ENCODE measurements around the gene TRAPPC10. TPM values are rescaled to one million over a fixed set of nuclear protein-coding genes. Genes with fewer than 3 reads are reported as not detected.

The TRAPPC10 gene
- total and polyA plus RNA-seq, 9 of the 15 experiments (the other 6 are each of a cell fraction or from before 2014, with no cell fraction given), result 1.1 to 33.8 (median 24.3) TPM

DNA sequence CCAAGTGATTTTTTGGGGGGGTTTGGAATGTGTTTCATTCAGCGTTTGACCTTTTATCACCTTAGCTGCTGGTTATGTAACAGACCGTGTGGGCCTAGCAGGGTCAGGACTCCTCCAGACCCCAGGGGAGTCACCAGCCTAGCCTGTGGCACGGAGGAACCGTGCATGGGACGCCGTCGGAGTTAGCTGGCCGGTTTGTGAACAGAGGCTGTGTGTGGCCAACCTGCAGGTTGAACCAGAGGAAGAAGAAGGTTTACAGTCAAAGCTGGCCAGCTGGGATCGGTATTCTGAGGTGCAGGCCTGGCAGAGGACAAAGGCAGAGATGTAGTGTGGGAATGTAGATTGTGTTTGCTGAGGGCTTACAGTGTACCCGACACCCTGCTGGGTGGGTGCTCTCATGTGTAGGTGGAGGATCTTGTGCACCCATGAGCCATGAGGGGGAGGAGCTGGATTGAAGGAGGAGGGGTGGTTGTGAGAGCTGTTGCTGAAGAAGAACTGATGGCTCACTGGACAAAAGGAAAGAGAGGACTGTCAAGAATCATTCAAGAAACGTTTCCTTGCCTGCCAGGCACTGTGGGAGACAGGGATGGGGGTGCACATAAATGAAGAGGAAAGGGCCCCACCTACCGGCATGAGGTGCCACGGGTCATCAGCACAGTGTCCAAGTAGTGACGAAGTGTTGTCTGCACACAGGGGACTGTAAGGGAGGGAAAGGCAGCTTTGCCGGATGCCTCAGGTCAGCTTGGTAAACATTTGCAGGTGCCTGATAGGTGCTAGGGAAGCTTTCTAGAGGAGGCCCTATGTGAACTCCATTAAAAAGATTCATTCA is 55.1 kb downstream of the TRAPPC10 start (continued):
- TF ChIP-seq, protein P1, sequence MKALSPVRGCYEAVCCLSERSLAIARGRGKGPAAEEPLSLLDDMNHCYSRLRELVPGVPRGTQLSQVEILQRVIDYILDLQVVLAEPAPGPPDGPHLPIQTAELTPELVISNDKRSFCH (CRISPR knock-in tag; IDR thresholded peaks at IDR 0.05), result no peak
- TF ChIP-seq, protein P1 (tag; IDR thresholded peaks at IDR 0.05), result 0 out of 2 replicates have a peak, but pooled peaks have one; percentile 15
- no peak for TF ChIP-seq MBD2 (IDR thresholded peaks at IDR 0.05; ENCODE audit: borderline replicate concordance, low read depth)
- no peak for TF ChIP-seq NFIC (IDR thresholded peaks at IDR 0.05)
- TF ChIP-seq ZNF143 (CRISPR knock-in tag; IDR thresholded peaks at IDR 0.05), result no peak

GRCh38 chr21:44070391-44070790 is 58.3 kb downstream of the TRAPPC10 start:
- no TSS peak for BruUV-seq (replicated peaks)
- Histone ChIP-seq H3K9ac (ENCODE audit: insufficient read depth in 1 of 2, low read depth in 2 of 2, low read length in 2 of 2) (0 out of 4 replicates have a peak overlapping the region, but pooled peaks of 1 of the 2 experiments have one; percentile 57), H3K4me3 (no peak overlapping the region), H3K79me2 (ENCODE audit: control insufficient read depth, insufficient read depth, low read length) (peaks cover 10% of the 10 kb centered on the region; the same call in 2 of the 3 replicates), H3K9me3 (replicated peaks; ENCODE audit: control insufficient read depth, insufficient read depth, low read depth, low read length) (no peaks in the 10 kb centered on the region), H3K4me1 (replicated peaks in 1 of 2; ENCODE audit: control insufficient read depth in 2 of 2, insufficient read depth in 2 of 2, low read length in 2 of 2) (peaks cover 0 to 6% of the 10 kb centered on the region in 2 experiments; a peak in 1 of 5 replicates), H3K4me2 (ENCODE audit: insufficient read depth, low read length) (no peak overlapping the region), H4K20me1 (replicated peaks; ENCODE audit: control insufficient read depth, insufficient read depth, low read length) (0 out of 2 replicates have a peak, but pooled peaks cover 10% of the 10 kb centered on the region), H3K27me3 (ENCODE audit: control insufficient read depth in 2 of 2, insufficient read depth in 2 of 2, low read length in 2 of 2) (no peaks in the 10 kb centered on the region), H2AFZ (ENCODE audit: low read depth, low read length) (no peak overlapping the region), H3K27ac (ENCODE audit: extremely low read depth, low read depth, low read length) (no peak overlapping the region), H3K36me3 (ENCODE audit: control insufficient read depth, insufficient read depth, low read length) (peaks cover 92% of the 10 kb centered on the region), H3K9me1 (ENCODE audit: control insufficient read depth, insufficient read depth, low read length) (peaks cover 2% of the 10 kb centered on the region)
- in situ Hi-C loops (cut with MboI), result no loop called here
- no peak for DNase-seq (ENCODE audit: extremely low read depth in 1 of 4, low spot score in 3 of 4)
- ChIA-PET CTCF (ENCODE audit: low intra/inter-chr PET ratio) (no interaction called here), POLR2A (interaction anchor here (0.6 to 3.5 kb wide), 3 partner anchors 9 to 15 kb away, joined by 3 to 14 read pairs (median 5); no protein-coding TSS in a partner anchor)
- WGBS (ENCODE audit: insufficient coverage, low coverage, missing lambda C conversion rate), result 98% methylated on average over 7 of the region's 7 CpGs
- intact Hi-C loops (cut with micrococcal nuclease), result no loop called here
- FAIRE-seq, result no peak
- no peak for ATAC-seq
- no peak for TF ChIP-seq SMARCA5 (IDR thresholded peaks at IDR 0.05)
- TF ChIP-seq POLR3G (IDR thresholded peaks at IDR 0.05; ENCODE audit: extremely low read depth, insufficient read length, insufficient replicate concordance), result no peak
- TF ChIP-seq MLLT1 (IDR thresholded peaks at IDR 0.05), result no peak
- TF ChIP-seq RB1 (IDR thresholded peaks at IDR 0.05; ENCODE audit: low read depth), result no peak
- TF ChIP-seq CHD2 (IDR thresholded peaks at IDR 0.05; ENCODE audit: low read depth, low read length), result no peak
- TF ChIP-seq, protein P2, sequence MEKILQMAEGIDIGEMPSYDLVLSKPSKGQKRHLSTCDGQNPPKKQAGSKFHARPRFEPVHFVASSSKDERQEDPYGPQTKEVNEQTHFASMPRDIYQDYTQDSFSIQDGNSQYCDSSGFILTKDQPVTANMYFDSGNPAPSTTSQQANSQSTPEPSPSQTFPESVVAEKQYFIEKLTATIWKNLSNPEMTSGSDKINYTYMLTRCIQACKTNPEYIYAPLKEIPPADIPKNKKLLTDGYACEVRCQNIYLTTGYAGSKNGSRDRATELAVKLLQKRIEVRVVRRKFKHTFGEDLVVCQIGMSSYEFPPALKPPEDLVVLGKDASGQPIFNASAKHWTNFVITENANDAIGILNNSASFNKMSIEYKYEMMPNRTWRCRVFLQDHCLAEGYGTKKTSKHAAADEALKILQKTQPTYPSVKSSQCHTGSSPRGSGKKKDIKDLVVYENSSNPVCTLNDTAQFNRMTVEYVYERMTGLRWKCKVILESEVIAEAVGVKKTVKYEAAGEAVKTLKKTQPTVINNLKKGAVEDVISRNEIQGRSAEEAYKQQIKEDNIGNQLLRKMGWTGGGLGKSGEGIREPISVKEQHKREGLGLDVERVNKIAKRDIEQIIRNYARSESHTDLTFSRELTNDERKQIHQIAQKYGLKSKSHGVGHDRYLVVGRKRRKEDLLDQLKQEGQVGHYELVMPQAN (IDR thresholded peaks at IDR 0.05; ENCODE audit: borderline replicate concordance), result no peak
- TF ChIP-seq XRCC3 (IDR thresholded peaks at IDR 0.05), result no peak
- no peak for TF ChIP-seq SETDB1 (IDR thresholded peaks at IDR 0.05; ENCODE audit: low read length)
- no peak for TF ChIP-seq MAZ (CRISPR knock-in tag; conservative IDR thresholded peaks at IDR 0.05 in 1 of 2, IDR thresholded peaks at IDR 0.05 in 1 of 2)

All from K562 (cell line).